ENCODE measurements around the gene LAS1L. TPM values are rescaled to one million over a fixed set of nuclear protein-coding genes. Genes with fewer than 3 reads are reported as not detected.

Gene LAS1L
- total RNA-seq, 1 experiment from 2014 or later = 72.9 TPM

DNA sequence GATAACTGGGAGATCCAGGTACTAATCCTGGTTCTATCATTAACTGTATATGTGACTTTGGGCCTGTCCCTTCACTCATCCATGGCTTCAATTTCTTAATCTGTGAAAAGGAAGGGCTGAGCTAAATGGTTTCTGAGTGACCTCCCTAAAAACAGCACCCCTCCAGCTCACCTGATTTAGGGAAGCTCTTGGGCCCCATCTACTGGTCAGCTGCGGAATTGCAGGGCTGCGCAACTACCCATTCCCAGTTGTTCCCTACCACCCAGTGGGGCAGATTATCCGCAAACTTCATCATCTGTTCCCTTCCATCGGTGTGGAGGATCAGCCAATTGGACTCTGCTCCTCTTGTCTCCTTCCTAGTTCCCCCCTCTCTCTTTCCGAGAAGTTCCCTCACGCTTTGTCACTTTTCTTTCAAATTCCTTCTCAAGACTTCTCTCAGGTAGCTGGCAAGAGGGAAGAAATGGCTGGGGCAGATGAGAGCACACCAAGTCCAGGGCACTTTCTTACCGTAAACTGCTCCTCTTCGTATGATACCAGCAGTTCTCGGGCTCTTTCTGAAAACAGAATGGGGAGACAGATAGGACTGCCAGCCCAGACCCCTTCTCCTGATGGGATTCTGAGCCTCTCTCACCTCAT, 5.8 kb downstream of the LAS1L start:
- Mint-ChIP-seq H3K36me3 (ENCODE audit: insufficient read depth in 1 of 3, low read depth in 3 of 3) (peaks cover 32 to 80% (median 47%) of the 10 kb centered on the region in 3 experiments), H3K4me3 (no peak overlapping the region), H3K9me3 (peaks cover 66 to 71% of the 10 kb centered on the region in 2 experiments), H3K27ac (peak overlapping the region in 1 of 3 experiments; percentile 31; a peak in 1 of 7 replicates), H3K27me3 (ENCODE audit: low read depth) (no peaks in the 10 kb centered on the region), H3K4me1 (peaks cover 2 to 10% of the 10 kb centered on the region in 2 experiments)
- Histone ChIP-seq H3K9me3 (ENCODE audit: control insufficient read depth, low read depth, low read length) (peaks cover 30% of the 10 kb centered on the region), H3K79me1 (ENCODE audit: insufficient read depth, low read depth, low read length, poor library complexity, severe bottlenecking) (no peaks in the 10 kb centered on the region), H2BK120ac (ENCODE audit: low read depth, low read length, poor library complexity, severe bottlenecking) (no peak overlapping the region), H3K23me2 (ENCODE audit: insufficient read length, low read depth, low read length, poor library complexity, severe bottlenecking) (peaks cover 2% of the 10 kb centered on the region), H2BK15ac (ENCODE audit: low read depth, low read length) (no peak overlapping the region), H2BK5ac (ENCODE audit: insufficient read length, low read length) (no peak overlapping the region), H4K91ac (ENCODE audit: insufficient read length, low read depth, low read length) (no peak overlapping the region), H2AK5ac (ENCODE audit: insufficient read length, low read length) (no peak overlapping the region), H2AFZ (ENCODE audit: low read length) (no peak overlapping the region), H3K27ac (ENCODE audit: insufficient read length, low read depth, low read length) (no peak overlapping the region), H2BK20ac (ENCODE audit: low read depth, low read length, poor library complexity, severe bottlenecking) (no peak overlapping the region), H3K18ac (ENCODE audit: insufficient read length, low read depth, low read length) (no peak overlapping the region), H3K4me2 (ENCODE audit: insufficient read depth, insufficient read length, low read length) (no peak overlapping the region), H4K5ac (ENCODE audit: insufficient read length, low read depth, low read length) (no peak overlapping the region), H3K23ac (ENCODE audit: insufficient read length, low read depth, low read length) (no peak overlapping the region), H4K8ac (replicated peaks; ENCODE audit: insufficient read length, low read depth, low read length) (no peak overlapping the region), H4K20me1 (ENCODE audit: control insufficient read depth, insufficient read depth, insufficient read length) (no peaks in the 10 kb centered on the region), H3K9ac (ENCODE audit: extremely low read depth, insufficient read length, low read length) (no peak overlapping the region), H3K27me3 (ENCODE audit: insufficient read depth, low read length) (no peaks in the 10 kb centered on the region; the same call in 1 of the 2 replicates), H3K4ac (ENCODE audit: low read depth, low read length) (no peak overlapping the region), H3K4me1 (ENCODE audit: insufficient read depth, low read length) (no peaks in the 10 kb centered on the region), H3K79me2 (ENCODE audit: insufficient read depth, low read length) (peaks cover 10% of the 10 kb centered on the region), H3K56ac (ENCODE audit: insufficient read length, low read depth, low read length) (no peak overlapping the region), H3T11ph (ENCODE audit: low read length) (no peak overlapping the region), H2BK12ac (ENCODE audit: insufficient read length, low read depth, low read length) (no peak overlapping the region), H3K14ac (ENCODE audit: insufficient read depth, low read length) (no peak overlapping the region)
- peak; percentile 56 for DNase-seq
- TF ChIP-seq, protein P1, sequence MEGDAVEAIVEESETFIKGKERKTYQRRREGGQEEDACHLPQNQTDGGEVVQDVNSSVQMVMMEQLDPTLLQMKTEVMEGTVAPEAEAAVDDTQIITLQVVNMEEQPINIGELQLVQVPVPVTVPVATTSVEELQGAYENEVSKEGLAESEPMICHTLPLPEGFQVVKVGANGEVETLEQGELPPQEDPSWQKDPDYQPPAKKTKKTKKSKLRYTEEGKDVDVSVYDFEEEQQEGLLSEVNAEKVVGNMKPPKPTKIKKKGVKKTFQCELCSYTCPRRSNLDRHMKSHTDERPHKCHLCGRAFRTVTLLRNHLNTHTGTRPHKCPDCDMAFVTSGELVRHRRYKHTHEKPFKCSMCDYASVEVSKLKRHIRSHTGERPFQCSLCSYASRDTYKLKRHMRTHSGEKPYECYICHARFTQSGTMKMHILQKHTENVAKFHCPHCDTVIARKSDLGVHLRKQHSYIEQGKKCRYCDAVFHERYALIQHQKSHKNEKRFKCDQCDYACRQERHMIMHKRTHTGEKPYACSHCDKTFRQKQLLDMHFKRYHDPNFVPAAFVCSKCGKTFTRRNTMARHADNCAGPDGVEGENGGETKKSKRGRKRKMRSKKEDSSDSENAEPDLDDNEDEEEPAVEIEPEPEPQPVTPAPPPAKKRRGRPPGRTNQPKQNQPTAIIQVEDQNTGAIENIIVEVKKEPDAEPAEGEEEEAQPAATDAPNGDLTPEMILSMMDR (conservative IDR thresholded peaks at IDR 0.05) = peak; percentile 94
- no CpG with 5 or more reads among the region's 9 CpGs for WGBS (ENCODE audit: extremely low coverage, insufficient read length, low lambda C conversion rate)

All from H9 (cell line).